Mesothelial cell of epicardium (in vitro differentiated cells): ENCODE measurements around the gene TSHZ2. TPM values are rescaled to one million over a fixed set of nuclear protein-coding genes. Genes with fewer than 3 reads are reported as not detected.

Source experiments
- DNase-seq, 2 experiments: peaks; one replicate each; pipeline ENCODE4 v3.0.0; 2021; ENCODE audit warnings: low spot score in 2 of 2; ENCODE audit not compliant: unreplicated experiment in 2 of 2
- H3K27ac Mint-ChIP-seq: 2 replicates; pipeline ENCODE4 v1.8.0; 2021; ENCODE audit warnings: mixed read lengths
- H3K27me3 Mint-ChIP-seq: 2 replicates; pipeline ENCODE4 v1.8.0; 2021; ENCODE audit warnings: low read depth, mixed read lengths
- H3K36me3 Mint-ChIP-seq: 2 replicates; pipeline ENCODE4 v1.8.0; 2021; ENCODE audit warnings: mixed read lengths
- H3K4me1 Mint-ChIP-seq: 2 replicates; pipeline ENCODE4 v1.8.0; 2021; ENCODE audit warnings: mixed read lengths
- H3K4me3 Mint-ChIP-seq: 2 replicates; pipeline ENCODE4 v1.8.0; 2021; ENCODE audit warnings: mild to moderate bottlenecking, moderate library complexity, mixed read lengths
- H3K9me3 Mint-ChIP-seq: 2 replicates; pipeline ENCODE4 v1.8.0; 2021; ENCODE audit warnings: mixed read lengths
- total RNA-seq: library from RNA; stranded (reverse); gene quantifications from 3 replicates; pipeline ENCODE4 v1.2.1, GENCODE V29; 2021
- TF ChIP-seq, protein P1 (sequence below): fragments of 200-600 bp; sonication (generic); IDR thresholded peaks from one replicate; pipeline ENCODE4 v1.5.0; 2021; ENCODE audit warnings: antibody characterized with exemption; ENCODE audit not compliant: unreplicated experiment

Gene TSHZ2
- total RNA-seq, 1 donor from 2014 or later: 28.8 TPM

DNA sequence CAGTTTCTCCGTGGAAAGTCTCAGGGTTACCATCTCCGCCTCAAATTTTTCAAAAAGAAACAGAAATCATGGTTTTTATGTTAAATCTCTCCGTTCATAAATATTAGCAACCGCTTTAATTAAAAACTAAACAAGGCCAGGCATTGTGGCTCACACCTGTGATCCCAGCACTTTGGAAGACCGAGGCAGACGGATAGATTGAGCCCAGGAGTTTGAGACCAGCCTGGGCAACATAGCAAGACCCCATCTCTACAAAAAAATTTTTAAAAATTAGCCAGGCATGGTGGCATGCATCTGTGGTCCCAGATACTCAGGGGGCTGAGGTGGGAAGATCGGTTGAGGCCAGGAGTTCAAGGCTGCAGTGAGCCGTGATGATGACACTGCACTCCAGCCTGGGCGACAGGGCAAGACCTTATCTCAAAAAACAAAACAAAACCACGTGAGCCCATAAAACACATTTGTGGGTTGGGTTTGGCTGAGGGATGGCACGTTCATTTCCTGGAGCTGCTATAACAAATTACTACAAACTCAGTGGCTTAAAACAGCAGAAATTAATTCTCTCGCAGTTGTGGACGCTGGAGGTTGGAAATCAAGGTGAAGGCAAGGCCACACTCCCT is 398.3 kb downstream of the TSHZ2 start:
- H3K36me3 Mint-ChIP-seq: no peaks in the 10 kb centered on the region
- no peak overlapping the region for H3K4me3 Mint-ChIP-seq
- no peaks in the 10 kb centered on the region for H3K27me3 Mint-ChIP-seq
- no peak for DNase-seq
- TF ChIP-seq, protein P1, sequence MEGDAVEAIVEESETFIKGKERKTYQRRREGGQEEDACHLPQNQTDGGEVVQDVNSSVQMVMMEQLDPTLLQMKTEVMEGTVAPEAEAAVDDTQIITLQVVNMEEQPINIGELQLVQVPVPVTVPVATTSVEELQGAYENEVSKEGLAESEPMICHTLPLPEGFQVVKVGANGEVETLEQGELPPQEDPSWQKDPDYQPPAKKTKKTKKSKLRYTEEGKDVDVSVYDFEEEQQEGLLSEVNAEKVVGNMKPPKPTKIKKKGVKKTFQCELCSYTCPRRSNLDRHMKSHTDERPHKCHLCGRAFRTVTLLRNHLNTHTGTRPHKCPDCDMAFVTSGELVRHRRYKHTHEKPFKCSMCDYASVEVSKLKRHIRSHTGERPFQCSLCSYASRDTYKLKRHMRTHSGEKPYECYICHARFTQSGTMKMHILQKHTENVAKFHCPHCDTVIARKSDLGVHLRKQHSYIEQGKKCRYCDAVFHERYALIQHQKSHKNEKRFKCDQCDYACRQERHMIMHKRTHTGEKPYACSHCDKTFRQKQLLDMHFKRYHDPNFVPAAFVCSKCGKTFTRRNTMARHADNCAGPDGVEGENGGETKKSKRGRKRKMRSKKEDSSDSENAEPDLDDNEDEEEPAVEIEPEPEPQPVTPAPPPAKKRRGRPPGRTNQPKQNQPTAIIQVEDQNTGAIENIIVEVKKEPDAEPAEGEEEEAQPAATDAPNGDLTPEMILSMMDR: no peak
- peaks cover 9% of the 10 kb centered on the region for H3K9me3 Mint-ChIP-seq
- H3K27ac Mint-ChIP-seq: no peak overlapping the region
- H3K4me1 Mint-ChIP-seq: peaks cover 8% of the 10 kb centered on the region

DNA sequence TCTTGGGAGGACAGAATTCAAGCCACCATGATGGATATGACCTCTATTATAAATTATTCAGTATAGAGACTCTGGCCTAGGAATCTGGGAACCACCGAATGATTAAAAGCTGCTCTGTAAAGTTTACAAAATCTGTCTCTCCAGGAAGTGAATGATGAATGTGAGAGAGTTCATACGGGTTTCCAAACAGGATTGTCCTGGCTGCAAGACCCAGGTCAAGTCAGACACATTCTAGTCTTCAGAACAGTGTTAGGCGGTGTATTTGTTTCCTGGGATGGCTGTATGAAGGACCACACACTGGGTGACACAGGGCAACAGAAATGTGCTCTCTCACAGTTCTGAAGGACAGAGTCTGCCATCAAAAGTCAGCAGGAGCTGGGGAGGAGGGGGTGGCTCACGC is 399.1 kb downstream of the TSHZ2 start:
- H3K9me3 Mint-ChIP-seq: peaks cover 9% of the 10 kb centered on the region
- TF ChIP-seq, protein P1: no peak
- no peak overlapping the region for H3K4me3 Mint-ChIP-seq
- peaks cover 5% of the 10 kb centered on the region for H3K4me1 Mint-ChIP-seq
- no peaks in the 10 kb centered on the region for H3K27me3 Mint-ChIP-seq
- no peaks in the 10 kb centered on the region for H3K36me3 Mint-ChIP-seq
- H3K27ac Mint-ChIP-seq: no peak overlapping the region
- no peak for DNase-seq

DNA sequence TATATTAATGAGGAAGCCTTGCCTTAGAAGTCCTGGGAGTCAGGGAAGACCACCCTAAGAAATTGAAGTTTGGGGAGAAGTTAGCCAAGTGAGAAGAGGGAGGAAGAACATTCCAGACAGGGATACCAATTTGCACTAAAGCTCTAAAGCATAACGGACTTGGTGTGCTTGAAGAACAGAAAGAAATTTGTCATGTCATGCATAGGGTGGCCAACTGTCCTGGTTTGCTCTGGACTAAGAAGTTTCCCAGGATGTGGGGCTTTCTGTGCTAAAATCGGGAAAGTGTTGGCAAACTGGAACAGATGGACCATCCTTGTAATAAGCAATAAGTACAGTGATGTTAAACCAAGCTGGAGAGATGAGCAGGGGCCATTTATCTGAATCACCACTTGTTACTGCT is 403.9 kb downstream of the TSHZ2 start:
- no peaks in the 10 kb centered on the region for H3K36me3 Mint-ChIP-seq
- H3K4me3 Mint-ChIP-seq: no peak overlapping the region
- TF ChIP-seq, protein P1: no peak
- no peak for DNase-seq
- H3K27me3 Mint-ChIP-seq: no peaks in the 10 kb centered on the region
- peaks cover 13% of the 10 kb centered on the region for H3K9me3 Mint-ChIP-seq
- H3K27ac Mint-ChIP-seq: no peak overlapping the region
- peaks cover 6% of the 10 kb centered on the region for H3K4me1 Mint-ChIP-seq

DNA sequence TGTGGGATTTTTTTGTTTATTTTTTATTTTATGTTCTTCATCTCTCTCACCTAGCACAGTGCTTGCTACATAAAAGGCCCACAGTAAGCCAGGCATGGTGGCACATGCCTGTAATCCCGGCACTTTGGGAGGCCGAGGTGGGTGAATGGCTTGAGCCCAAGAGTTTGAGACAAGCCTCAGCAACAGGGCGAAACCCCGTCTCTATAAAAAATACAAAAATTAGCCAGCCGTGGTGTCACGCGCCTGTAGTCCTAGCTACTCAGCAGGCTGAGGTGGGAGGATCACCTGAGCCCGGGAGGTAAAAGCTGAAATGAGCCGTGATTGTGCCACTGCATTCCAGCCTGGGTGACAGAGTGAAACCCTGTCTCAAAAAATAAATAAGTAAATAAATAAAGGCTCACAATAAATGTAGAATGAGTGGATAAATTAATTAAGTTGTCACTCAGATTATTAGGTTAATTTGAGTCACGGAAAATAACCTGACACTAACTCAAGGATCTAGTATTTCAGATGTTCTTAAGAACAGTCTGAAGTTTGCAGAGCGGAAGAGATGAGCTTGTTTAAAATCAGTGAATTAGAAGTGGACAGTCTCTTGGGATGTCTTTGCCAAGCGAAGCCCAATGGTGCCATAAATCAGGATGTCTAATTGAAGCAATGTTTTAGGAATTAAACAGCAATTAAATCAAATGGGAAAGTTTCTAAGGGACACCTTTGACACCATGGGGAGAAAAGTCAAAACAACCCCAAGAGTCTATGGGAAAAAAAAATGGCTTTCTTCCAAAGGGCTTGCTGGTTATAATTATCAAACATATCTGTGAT is 407.1 kb downstream of the TSHZ2 start:
- peaks cover 10% of the 10 kb centered on the region for H3K9me3 Mint-ChIP-seq
- no peaks in the 10 kb centered on the region for H3K27me3 Mint-ChIP-seq
- TF ChIP-seq, protein P1: no peak
- no peaks in the 10 kb centered on the region for H3K36me3 Mint-ChIP-seq
- peak overlapping the region; percentile 43 for H3K27ac Mint-ChIP-seq
- no peak overlapping the region for H3K4me3 Mint-ChIP-seq
- H3K4me1 Mint-ChIP-seq: peaks cover 10% of the 10 kb centered on the region
- no peak for DNase-seq

DNA sequence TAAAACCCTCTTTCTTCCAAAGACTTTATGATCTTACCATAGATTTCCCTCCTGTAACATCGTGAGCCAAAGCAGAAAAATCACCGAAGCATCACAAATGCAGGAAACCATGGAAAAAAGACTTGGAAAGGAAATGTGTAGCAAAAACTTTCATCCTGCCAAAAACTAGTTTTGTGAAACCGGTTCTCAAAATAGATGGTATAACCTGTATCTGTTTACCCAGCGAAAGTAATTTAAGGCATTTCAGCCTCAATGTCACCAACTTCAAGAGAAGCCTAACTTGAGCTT is 407.6 kb downstream of the TSHZ2 start:
- Mint-ChIP-seq H3K4me1 (peaks cover 10% of the 10 kb centered on the region), H3K4me3 (no peak overlapping the region), H3K27me3 (no peaks in the 10 kb centered on the region)

More for the DNA sequence above, 407.6 kb downstream of the TSHZ2 start:
- no peaks in the 10 kb centered on the region for H3K36me3 Mint-ChIP-seq
- H3K27ac Mint-ChIP-seq: no peak overlapping the region
- no peak for DNase-seq
- peaks cover 5% of the 10 kb centered on the region for H3K9me3 Mint-ChIP-seq
- TF ChIP-seq, protein P1: no peak
